K562 (cell line): ENCODE measurements around the gene COL16A1. TPM values are rescaled to one million over a fixed set of nuclear protein-coding genes. Genes with fewer than 3 reads are reported as not detected.

Experiments
- ETV6 ChIP-seq, 3 experiments: fragments of 150-350 bp in 1 of 3; sonication (generic) in 1 of 3; formaldehyde crosslinking in 1 of 3; IDR thresholded peaks; 2 replicates each; pipeline versions ENCODE4 v1.6.1 to v1.8.0; 2014 to 2022; ENCODE audit warnings: borderline replicate concordance in 2 of 3, low read depth in 2 of 3, antibody characterized with exemption in 1 of 3, low read length in 1 of 3, mild to moderate bottlenecking in 1 of 3, missing genetic modification reagents in 1 of 3
- HDAC2 ChIP-seq: fragments of 450-650 bp; IDR thresholded peaks from 2 replicates; pipeline ENCODE4 v1.6.1; 2016; ENCODE audit warnings: mild to moderate bottlenecking
- HLTF ChIP-seq: fragments of 450-650 bp; IDR thresholded peaks from 2 replicates; pipeline ENCODE4 v1.6.1; 2016
- NFE2L1 ChIP-seq: fragments of 450-650 bp; IDR thresholded peaks from 2 replicates; pipeline ENCODE4 v1.6.1; 2016; ENCODE audit warnings: missing genetic modification characterization, low read depth, mild to moderate bottlenecking, missing compliant biosample characterization, moderate library complexity, borderline replicate concordance
- NR1H2 ChIP-seq: sonication (generic); formaldehyde crosslinking; IDR thresholded peaks from 2 replicates; pipeline ENCODE4 v1.4.0; 2020; ENCODE audit warnings: mild to moderate bottlenecking, missing genetic modification reagents
- OTX1 ChIP-seq: fragments of 450-650 bp; formaldehyde crosslinking; IDR thresholded peaks from 2 replicates; pipeline ENCODE4 v1.4.0; 2022; ENCODE audit warnings: mild to moderate bottlenecking
- POLR2AphosphoS2 ChIP-seq: IDR thresholded peaks from 2 replicates; pipeline ENCODE4 v1.6.1; 2012; ENCODE audit warnings: low read length, improper control_type of control experiment
- RBM25 ChIP-seq: fragments of 200-400 bp; formaldehyde crosslinking; IDR thresholded peaks from 2 replicates; pipeline ENCODE4 v1.6.1; 2018; ENCODE audit warnings: low read length, low read depth, moderate library complexity; ENCODE audit not compliant: severe bottlenecking
- RCOR1 ChIP-seq, 2 experiments: IDR thresholded peaks; 2 replicates each; pipeline ENCODE4 v1.6.1; 2012; ENCODE audit warnings: low read depth in 2 of 2, low read length in 2 of 2, borderline replicate concordance in 1 of 2, improper control_type of control experiment in 1 of 2
- RUNX1 ChIP-seq: sonication (generic); IDR thresholded peaks from 2 replicates; pipeline ENCODE4 v1.6.1; 2016; ENCODE audit warnings: antibody characterized with exemption, low read depth
- TARDBP ChIP-seq: fragments of 450-650 bp; IDR thresholded peaks from 2 replicates; pipeline ENCODE4 v1.6.1; 2016
- ZFP36 ChIP-seq: fragments of 150-350 bp; IDR thresholded peaks from 2 replicates; pipeline ENCODE4 v1.6.1; 2018; ENCODE audit warnings: low read length, low read depth; ENCODE audit not compliant: partially characterized antibody
- ZNF75A ChIP-seq: fragments of 450-650 bp; formaldehyde crosslinking; IDR thresholded peaks from 2 replicates; pipeline ENCODE4 v1.4.0; 2020; ENCODE audit warnings: mild to moderate bottlenecking
- polyA plus RNA-seq, 8 experiments: library from polyadenylated mRNA; depleted of rRNA in 4 of 8; stranded (reverse) in 5 of 8; unstranded in 3 of 8; fragments of >200 nt; fragmentation: Nextera tagmentation in 2 of 8; fragmentation: Illumina TruSeq in 1 of 8; extraction: Ambion mirVana in 2 of 8; extraction: Trizol in 1 of 8; gene quantifications; 2 replicates each; pipeline versions ENCODE4 v1.2.1 to v1.2.3, GENCODE V29; 2011 to 2014; ENCODE audit warnings: inconsistent platforms in 1 of 8, missing spikeins in 1 of 8
- total RNA-seq, 7 experiments: library from RNA; depleted of rRNA in 6 of 7; stranded (reverse); fragments of >200 nt in 6 of 7; fragmentation: Illumina TruSeq in 2 of 7; extraction: Trizol in 2 of 7; gene quantifications; 2 replicates each; pipeline versions ENCODE4 v1.2.1 to v1.2.3, GENCODE V29; 2011 to 2021; ENCODE audit warnings: low replicate concordance in 1 of 7
- TF ChIP-seq, protein P1 (sequence below): fragments of 450-650 bp; IDR thresholded peaks from 2 replicates; pipeline ENCODE4 v1.6.1; 2016
- TF ChIP-seq, protein P2 (sequence below): IDR thresholded peaks from 3 replicates; pipeline ENCODE4 v1.6.1; 2011; ENCODE audit warnings: borderline replicate concordance, mild to moderate bottlenecking, moderate library complexity; ENCODE audit not compliant: insufficient read length; ENCODE audit errors: extremely low read depth

Gene COL16A1
- total and polyA plus RNA-seq, 9 of the 15 experiments (the other 6 are each of a cell fraction or from before 2014, with no cell fraction given), result 0.11 to 0.60 (median 0.11) TPM; not detected in 6

DNA sequence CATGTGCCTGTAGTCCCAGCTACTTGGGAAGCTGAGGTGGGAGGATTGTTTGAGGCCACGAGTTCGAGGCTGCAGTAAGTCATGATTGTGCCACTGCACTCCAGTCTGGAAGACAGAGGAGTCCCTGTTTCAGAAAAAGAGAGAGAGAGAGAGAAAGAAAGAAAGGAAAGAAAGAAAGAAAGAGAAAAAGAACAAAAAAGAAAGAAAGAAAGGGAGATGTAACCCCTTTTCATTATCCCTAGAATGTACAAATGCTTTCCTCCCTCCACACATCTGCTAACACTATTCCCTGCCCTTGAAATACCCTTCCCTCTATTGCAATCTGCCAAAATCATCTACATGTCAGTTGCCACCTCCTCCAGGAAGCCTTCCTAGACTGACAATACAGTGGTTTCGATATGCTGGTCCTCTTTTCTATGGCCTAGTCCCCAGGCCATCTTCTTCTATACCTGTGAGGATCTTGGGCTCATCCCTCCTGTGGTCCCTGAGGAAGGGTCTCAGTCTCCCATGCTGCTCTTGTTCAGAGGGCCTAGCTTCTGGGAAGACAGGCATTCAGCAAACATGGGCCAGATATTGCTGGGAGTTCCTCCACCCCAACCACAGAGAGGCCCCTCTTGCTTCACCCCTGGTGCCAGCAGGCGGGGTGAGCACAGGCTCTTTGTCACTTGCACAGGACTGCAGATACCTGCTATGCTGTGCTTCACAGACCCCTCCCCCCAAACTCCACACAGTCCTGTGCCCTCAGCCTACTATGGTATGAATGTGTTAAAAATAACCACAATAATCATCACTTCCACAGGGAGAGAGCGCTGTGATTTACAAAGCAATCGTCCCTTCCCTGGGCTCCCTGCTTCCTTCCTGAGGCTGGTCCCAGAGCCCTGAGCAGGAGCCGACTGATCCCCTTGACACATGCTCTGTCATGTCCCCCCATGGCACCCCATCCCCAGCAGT lies 46.2 kb upstream of the COL16A1 start (continued):
- TF ChIP-seq, protein P1, sequence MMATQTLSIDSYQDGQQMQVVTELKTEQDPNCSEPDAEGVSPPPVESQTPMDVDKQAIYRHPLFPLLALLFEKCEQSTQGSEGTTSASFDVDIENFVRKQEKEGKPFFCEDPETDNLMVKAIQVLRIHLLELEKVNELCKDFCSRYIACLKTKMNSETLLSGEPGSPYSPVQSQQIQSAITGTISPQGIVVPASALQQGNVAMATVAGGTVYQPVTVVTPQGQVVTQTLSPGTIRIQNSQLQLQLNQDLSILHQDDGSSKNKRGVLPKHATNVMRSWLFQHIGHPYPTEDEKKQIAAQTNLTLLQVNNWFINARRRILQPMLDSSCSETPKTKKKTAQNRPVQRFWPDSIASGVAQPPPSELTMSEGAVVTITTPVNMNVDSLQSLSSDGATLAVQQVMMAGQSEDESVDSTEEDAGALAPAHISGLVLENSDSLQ, result no peak
- TF ChIP-seq NR1H2 (CRISPR knock-in tag), result no peak
- TF ChIP-seq, protein P2, sequence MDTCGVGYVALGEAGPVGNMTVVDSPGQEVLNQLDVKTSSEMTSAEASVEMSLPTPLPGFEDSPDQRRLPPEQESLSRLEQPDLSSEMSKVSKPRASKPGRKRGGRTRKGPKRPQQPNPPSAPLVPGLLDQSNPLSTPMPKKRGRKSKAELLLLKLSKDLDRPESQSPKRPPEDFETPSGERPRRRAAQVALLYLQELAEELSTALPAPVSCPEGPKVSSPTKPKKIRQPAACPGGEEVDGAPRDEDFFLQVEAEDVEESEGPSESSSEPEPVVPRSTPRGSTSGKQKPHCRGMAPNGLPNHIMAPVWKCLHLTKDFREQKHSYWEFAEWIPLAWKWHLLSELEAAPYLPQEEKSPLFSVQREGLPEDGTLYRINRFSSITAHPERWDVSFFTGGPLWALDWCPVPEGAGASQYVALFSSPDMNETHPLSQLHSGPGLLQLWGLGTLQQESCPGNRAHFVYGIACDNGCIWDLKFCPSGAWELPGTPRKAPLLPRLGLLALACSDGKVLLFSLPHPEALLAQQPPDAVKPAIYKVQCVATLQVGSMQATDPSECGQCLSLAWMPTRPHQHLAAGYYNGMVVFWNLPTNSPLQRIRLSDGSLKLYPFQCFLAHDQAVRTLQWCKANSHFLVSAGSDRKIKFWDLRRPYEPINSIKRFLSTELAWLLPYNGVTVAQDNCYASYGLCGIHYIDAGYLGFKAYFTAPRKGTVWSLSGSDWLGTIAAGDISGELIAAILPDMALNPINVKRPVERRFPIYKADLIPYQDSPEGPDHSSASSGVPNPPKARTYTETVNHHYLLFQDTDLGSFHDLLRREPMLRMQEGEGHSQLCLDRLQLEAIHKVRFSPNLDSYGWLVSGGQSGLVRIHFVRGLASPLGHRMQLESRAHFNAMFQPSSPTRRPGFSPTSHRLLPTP, result peak; percentile 46
- TF ChIP-seq NFE2L1 (tag), result no peak
- no peak for TF ChIP-seq POLR2AphosphoS2
- TF ChIP-seq HLTF, result no peak
- TF ChIP-seq TARDBP, result no peak
- no peak for TF ChIP-seq RUNX1
- TF ChIP-seq ETV6 (IDR thresholded peaks at IDR 0.05; ENCODE audit: borderline replicate concordance in 1 of 2, low read depth in 2 of 2, low read length in 1 of 2), result no peak
- no peak for TF ChIP-seq ETV6 (CRISPR knock-in tag; IDR thresholded peaks at IDR 0.05; ENCODE audit: borderline replicate concordance)
- peak; percentile 97 for TF ChIP-seq RBM25
- TF ChIP-seq ZFP36, result peak; percentile 100
- TF ChIP-seq HDAC2, result 0 out of 2 replicates have a peak, but pooled peaks have one; percentile 28
- TF ChIP-seq OTX1 (CRISPR knock-in tag), result no peak
- TF ChIP-seq ZNF75A (CRISPR knock-in tag), result no peak
- TF ChIP-seq RCOR1 (IDR thresholded peaks at IDR 0.05; ENCODE audit: borderline replicate concordance in 1 of 2, low read depth in 2 of 2, low read length in 2 of 2), result peak in 1 of 2 experiments; percentile 8; a peak in 1 of 4 replicates
